NB4 (cell line): ENCODE measurements around the gene NAT10.
"Not testable (repeated sequence)": the region's sequence is repeated elsewhere in the genome, so short reads cannot be mapped to it uniquely, and the experiment has no call there.

Experiments used
- DNase-seq: peaks from one replicate; pipeline ENCODE4 v3.0.0; 2010; ENCODE audit warnings: low read depth
- H3K4me3 ChIP-seq: one replicate; pipeline ENCODE4 v1.5.1; 2011; ENCODE audit warnings: mild to moderate bottlenecking, low read depth, low read length, moderate library complexity
- MYC ChIP-seq: IDR thresholded peaks from 2 replicates; pipeline ENCODE4 v1.6.1; 2011; ENCODE audit warnings: low read depth, low read length
- POLR2A ChIP-seq: IDR thresholded peaks from 2 replicates; pipeline ENCODE4 v1.6.1; 2011; ENCODE audit warnings: mild to moderate bottlenecking; ENCODE audit not compliant: insufficient read length; ENCODE audit errors: extremely low read depth
- TF ChIP-seq, protein P1 (sequence below): IDR thresholded peaks from 2 replicates; pipeline ENCODE4 v1.6.1; 2011; ENCODE audit warnings: low read depth, low read length
- TF ChIP-seq, protein P2 (sequence below): IDR thresholded peaks from one replicate; pipeline ENCODE4 v1.5.1; 2012; ENCODE audit warnings: low read depth, low read length

NAT10 gene

DNA sequence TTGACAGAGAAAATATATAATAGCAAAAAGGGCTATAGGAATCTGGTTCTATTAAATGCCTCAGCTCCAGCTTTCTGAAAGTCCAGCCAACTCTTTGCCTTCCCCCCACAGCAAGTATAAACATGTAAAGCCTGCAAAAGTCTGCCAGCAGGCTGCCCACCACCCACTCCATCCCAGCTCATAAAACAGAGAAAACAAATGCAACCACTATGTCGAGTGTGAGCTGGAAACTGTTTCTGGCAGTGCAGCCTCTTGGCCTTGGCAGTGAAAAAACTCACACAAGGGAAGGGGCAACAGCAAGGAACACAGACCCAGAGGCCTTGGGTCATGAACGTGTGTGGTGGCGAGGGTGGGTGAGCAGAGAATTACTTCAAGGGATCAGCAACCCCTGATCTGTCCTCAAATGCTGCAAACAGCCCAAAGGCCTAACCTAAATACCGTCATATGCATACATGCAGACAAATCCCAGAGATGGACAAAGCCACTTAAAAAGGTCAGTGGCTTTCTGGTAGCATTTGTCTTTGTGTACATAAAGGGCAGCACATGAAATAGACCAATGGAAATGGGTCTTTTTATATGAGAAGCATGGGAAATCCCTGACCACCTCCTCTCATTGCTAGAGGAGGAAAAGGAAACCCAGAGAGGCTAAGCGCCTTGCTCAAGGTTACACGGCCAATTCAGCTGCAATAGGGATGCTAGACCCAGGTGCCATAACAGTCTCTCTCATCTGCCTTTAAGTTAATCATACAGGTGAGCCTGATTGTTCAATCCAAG is 74.8 kb downstream of the NAT10 start:
- no peak for TF ChIP-seq POLR2A
- H3K4me3 ChIP-seq = no peak overlapping the region
- no peak for DNase-seq

DNA sequence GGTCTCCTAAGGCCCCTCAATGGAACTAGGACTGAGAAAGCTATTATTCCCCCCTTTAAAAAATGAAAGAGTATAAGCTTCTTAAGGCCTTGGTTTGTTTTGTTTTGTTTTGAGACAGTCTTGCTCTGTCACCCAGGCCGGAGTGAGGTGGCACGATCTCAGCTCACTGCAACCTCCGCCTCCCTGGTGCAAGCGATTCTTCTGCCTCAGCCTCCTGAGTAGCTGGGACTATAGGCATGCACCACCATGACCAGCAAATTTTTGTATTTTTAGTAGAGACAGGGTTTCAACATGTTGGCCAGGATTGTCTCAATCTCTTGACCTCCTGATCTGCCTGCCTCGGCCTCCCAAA is 75.4 kb downstream of the NAT10 start:
- not testable (repeated sequence) for DNase-seq, H3K4me3 ChIP-seq

DNA sequence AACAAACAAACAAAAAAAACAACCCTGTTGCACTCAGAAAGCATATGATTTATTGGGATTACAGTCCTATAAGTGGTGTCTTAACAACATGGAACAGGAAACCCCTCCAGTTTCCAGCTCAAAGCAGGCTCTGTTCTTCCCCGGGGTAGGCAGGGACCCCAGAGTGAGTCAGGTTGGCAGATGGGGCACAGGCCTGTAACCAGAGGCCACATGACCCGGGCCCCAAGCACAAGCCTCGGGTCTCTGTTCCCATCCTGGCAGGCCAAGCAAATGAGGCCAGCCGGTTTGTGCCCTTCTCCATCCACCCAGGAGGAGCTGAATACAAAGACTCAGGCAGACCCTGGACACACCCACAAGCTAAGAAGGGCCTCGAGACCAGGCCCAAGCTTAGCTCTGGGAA is 75.8 kb downstream of the NAT10 start:
- DNase-seq = peak; percentile 47
- TF ChIP-seq, protein P1, sequence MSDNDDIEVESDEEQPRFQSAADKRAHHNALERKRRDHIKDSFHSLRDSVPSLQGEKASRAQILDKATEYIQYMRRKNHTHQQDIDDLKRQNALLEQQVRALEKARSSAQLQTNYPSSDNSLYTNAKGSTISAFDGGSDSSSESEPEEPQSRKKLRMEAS = no peak
- TF ChIP-seq MYC = no peak
- TF ChIP-seq, protein P2, sequence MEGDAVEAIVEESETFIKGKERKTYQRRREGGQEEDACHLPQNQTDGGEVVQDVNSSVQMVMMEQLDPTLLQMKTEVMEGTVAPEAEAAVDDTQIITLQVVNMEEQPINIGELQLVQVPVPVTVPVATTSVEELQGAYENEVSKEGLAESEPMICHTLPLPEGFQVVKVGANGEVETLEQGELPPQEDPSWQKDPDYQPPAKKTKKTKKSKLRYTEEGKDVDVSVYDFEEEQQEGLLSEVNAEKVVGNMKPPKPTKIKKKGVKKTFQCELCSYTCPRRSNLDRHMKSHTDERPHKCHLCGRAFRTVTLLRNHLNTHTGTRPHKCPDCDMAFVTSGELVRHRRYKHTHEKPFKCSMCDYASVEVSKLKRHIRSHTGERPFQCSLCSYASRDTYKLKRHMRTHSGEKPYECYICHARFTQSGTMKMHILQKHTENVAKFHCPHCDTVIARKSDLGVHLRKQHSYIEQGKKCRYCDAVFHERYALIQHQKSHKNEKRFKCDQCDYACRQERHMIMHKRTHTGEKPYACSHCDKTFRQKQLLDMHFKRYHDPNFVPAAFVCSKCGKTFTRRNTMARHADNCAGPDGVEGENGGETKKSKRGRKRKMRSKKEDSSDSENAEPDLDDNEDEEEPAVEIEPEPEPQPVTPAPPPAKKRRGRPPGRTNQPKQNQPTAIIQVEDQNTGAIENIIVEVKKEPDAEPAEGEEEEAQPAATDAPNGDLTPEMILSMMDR = no peak
- no peak for TF ChIP-seq POLR2A
- H3K4me3 ChIP-seq = no peak overlapping the region

DNA sequence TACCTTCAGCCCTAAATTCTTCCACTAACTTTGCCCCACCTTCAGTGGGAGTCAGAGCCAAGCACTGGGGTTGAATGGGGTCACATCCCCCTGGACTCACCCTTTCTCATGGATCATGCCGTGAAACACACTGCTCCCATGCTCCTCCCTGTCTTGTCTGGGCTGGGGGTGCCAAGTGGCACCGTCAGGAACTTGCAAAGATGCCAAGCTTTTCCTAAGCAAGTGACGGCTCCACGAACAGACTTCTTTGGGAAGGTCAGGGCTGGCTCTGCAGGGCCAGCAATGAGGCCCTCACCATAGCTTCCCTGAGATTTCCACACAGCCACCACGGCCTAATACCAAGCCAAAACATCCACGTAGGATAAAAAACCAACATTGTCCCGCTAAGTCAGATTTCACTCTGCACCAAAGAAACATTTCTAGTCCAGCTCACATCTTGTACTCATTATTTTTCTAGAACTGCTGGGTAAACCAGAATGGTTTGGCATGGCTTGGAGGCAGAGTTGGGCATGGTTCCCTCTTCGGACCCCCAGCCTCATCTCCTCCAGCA is 76.5 kb downstream of the NAT10 start:
- H3K4me3 ChIP-seq = no peak overlapping the region
- no peak for DNase-seq
- TF ChIP-seq MYC (no peak), POLR2A (no peak)
- TF ChIP-seq, protein P1 = no peak
- TF ChIP-seq, protein P2 = no peak

DNA sequence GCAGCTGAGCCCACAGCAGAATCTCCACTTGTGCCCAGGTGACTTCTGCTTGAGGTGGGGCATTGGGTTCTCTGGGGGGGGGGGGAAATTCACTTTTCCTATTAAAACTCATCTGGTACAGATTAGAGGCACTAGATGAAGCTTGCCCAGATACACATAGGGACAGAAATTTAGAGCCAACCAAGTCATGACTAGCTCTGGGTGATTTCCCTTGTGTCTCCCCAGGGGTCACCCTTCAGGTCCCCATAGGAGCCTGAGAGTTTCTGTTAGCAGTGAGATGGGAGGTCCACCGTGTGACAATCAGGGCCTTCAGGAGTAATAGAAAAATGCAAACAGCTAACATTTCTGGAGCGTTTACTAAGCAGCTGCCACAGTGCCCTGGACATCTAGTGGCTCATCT is 77.0 kb downstream of the NAT10 start:
- DNase-seq = no peak
- no peak for TF ChIP-seq POLR2A
- TF ChIP-seq, protein P2 = no peak
- TF ChIP-seq, protein P1 = no peak
- TF ChIP-seq MYC = no peak
- H3K4me3 ChIP-seq = no peak overlapping the region

DNA sequence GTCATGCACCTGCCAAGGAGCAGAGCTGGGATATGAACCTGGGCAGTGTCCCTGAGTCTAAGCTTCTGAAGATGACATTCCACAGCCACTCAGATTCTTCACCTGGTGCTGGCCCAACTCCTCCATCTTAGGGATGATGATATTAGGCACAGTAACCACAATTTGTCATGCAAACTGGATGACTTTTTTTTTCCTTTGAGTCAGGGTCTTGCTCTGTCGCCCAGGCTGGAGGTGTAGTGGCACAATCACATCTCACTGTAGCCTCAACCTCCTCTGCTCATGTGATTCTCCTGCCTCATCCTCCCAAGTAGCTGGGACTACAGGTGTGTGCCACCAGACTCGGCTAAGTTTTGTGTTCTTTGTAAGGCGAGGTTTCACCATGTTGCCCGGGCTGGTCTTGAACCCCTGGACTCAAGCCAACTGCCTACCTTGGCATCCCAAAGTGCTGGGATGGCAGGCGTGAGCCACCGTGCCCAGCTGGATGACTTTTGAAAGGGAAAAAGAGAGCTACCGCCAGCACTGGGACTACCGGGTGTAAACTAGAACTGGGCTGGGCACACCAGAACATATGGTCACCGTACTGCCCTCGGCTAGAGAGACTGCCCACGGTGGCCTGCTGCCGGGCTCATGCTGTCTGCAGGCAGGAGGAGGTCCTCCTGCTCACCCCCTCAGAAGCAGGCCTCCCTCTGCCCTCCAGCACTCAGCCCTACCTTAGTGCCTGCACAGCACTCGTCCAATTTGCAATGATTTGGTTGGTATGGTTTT is 77.7 kb downstream of the NAT10 start:
- TF ChIP-seq MYC (no peak), POLR2A (no peak)
- TF ChIP-seq, protein P1 = no peak
- H3K4me3 ChIP-seq = no peak overlapping the region
- DNase-seq = no peak

DNA sequence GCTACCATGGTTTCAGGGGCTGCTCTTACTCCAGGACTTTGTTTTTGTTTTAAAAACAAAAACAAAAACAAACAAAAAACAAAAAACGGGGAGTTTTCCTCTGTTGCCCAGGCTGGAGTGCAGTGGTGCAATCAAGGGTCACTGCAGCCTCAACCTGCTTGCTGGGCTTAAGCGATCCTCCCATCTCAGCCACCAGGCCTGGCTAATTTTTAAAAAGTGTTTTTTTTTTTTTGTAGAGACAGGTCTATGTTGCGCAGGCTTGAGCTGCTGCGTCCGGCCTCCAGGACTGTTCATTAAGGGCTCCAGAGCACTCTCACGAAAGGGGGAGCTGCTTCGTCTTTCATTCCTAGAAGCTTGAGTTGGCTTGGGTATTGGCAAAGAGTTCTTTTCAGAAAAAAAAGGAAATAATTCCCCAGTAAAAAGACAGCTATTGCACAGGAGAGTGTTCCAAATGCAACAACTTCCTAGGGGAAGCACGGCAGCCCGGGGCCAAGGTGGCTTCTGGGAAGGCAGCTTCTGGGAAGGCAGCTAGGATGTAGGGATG is 78.5 kb downstream of the NAT10 start:
- no peak overlapping the region for H3K4me3 ChIP-seq
- DNase-seq = no peak
- TF ChIP-seq, protein P1 = no peak
- TF ChIP-seq, protein P2 = no peak
- TF ChIP-seq POLR2A (no peak), MYC (no peak)
